ENCODE measurements around the gene MASP1.
"Not testable (repeated sequence)": the region's sequence is repeated elsewhere in the genome, so short reads cannot be mapped to it uniquely, and the experiment has no call there.

- not testable (repeated sequence) for TF ChIP-seq CTCF, POLR2A (IDR thresholded peaks at IDR 0.05)
These were observed 52.7 kb downstream of the MASP1 start for GRCh38 chr3:187238835-187239234.
